Measurements from ENCODE around the gene PKIG.

GRCh38 chr20:44626278-44626677 lies 43.9 kb downstream of the PKIG start:
- TF ChIP-seq CTCF (IDR thresholded peaks at IDR 0.05; ENCODE audit: insufficient read depth, low read length, poor library complexity, severe bottlenecking) (no peak), EZH2phosphoT487 (conservative IDR thresholded peaks at IDR 0.05; ENCODE audit: low read length) (no peak)
